Naive thymus-derived CD8-positive, alpha-beta T cell (primary cell): ENCODE measurements around the gene MRPL34. TPM values are rescaled to one million over a fixed set of nuclear protein-coding genes. Genes with fewer than 3 reads are reported as not detected.
A peak's percentile ranks its signal among the peaks of the same experiment; 100 is the strongest.
"Not testable (repeated sequence)": the region's sequence is repeated elsewhere in the genome, so short reads cannot be mapped to it uniquely, and the experiment has no call there.

Source experiments
- ATAC-seq, 2 donors: fragments of 150-1000 bp; cut with Tn5 transposase in 1 of 2; sonication (Bioruptor Pico), chemical (Tn5 transposase) in 1 of 2; 1 replicate in 1 of 2; 2 replicates in 1 of 2; pipeline ENCODE4 v1.10.0; 2021; ENCODE audit warnings: mild to moderate bottlenecking in 2 of 2, moderate library complexity in 2 of 2
- POLR2A ChIA-PET: fragments of 350-600 bp; sonication (Branson Sonifier 250); formaldehyde crosslinking; loops from one replicate; lab custom pipeline; 2021; ENCODE audit warnings: antibody characterized with exemption; lab: Charles Lee
- DNase-seq, 10 donors: peaks; one replicate each; pipeline versions ENCODE4 v3.0.0 to v3.0.0-alpha.2; 2020 to 2022
- H3K27ac Mint-ChIP-seq, 10 donors: one replicate each; pipeline ENCODE4 v1.8.0; 2020 to 2022; ENCODE audit warnings: mild to moderate bottlenecking in 10 of 10, mixed read lengths in 10 of 10, moderate library complexity in 4 of 10, inconsistent platforms in 1 of 10
- H3K27me3 Mint-ChIP-seq, 5 donors: one replicate each; pipeline ENCODE4 v1.8.0; 2021 to 2022; ENCODE audit warnings: mixed read lengths in 5 of 5
- H3K36me3 Mint-ChIP-seq, 3 donors: one replicate each; pipeline ENCODE4 v1.8.0; 2020 to 2022; ENCODE audit warnings: mixed read lengths in 3 of 3, mild to moderate bottlenecking in 2 of 3, inconsistent platforms in 1 of 3
- H3K4me1 Mint-ChIP-seq, 4 donors: one replicate each; pipeline ENCODE4 v1.8.0; 2021 to 2022; ENCODE audit warnings: mixed read lengths in 4 of 4
- H3K4me3 Mint-ChIP-seq, 10 donors: one replicate each; pipeline ENCODE4 v1.8.0; 2020 to 2022; ENCODE audit warnings: mild to moderate bottlenecking in 10 of 10, mixed read lengths in 10 of 10, moderate library complexity in 6 of 10, inconsistent platforms in 1 of 10
- H3K9me3 Mint-ChIP-seq, 9 donors: one replicate each; pipeline ENCODE4 v1.8.0; 2020 to 2022; ENCODE audit warnings: mixed read lengths in 9 of 9, mild to moderate bottlenecking in 3 of 9, inconsistent platforms in 1 of 9, moderate library complexity in 1 of 9
- polyA plus RNA-seq, 3 donors: library from polyadenylated mRNA; unstranded; fragments of 300-500 nt; fragmentation: Illumina TruSeq; gene quantifications; one replicate each; pipeline ENCODE4 v1.2.3, GENCODE V29; 2021
- total RNA-seq, 8 experiments: library from RNA in 2 of 8; stranded (reverse) in 2 of 8; gene quantifications; one replicate each; pipeline ENCODE4 v1.2.3 and lab custom pipeline; 2021 to 2026

The MRPL34 gene
- total and polyA plus RNA-seq, 5 experiments from 2014 or later: 69.3 to 221 (median 216) TPM

GRCh38 chr19:17286752-17287151 is 18.9 kb upstream of the MRPL34 start:
- peaks cover 2 to 8% (median 5%) of the 10 kb centered on the region in 4 donors for H3K4me1 Mint-ChIP-seq
- POLR2A ChIA-PET: no interaction called here
- DNase-seq (no peak), ATAC-seq (no peak)
- peaks cover 0 to 2% (median 1%) of the 10 kb centered on the region in 5 donors for H3K27me3 Mint-ChIP-seq
- H3K27ac Mint-ChIP-seq: peak overlapping the region in 1 of 10 donors; percentile 73
- no peaks in the 10 kb centered on the region for H3K9me3 Mint-ChIP-seq
- no peaks in the 10 kb centered on the region for H3K36me3 Mint-ChIP-seq
- H3K4me3 Mint-ChIP-seq: no peak overlapping the region

GRCh38 chr19:17289489-17289888 is 16.2 kb upstream of the MRPL34 start:
- DNase-seq (peak in 3 of 10 donors; percentile 17 to 54 (median 31)), ATAC-seq (no peak)
- POLR2A ChIA-PET: interaction anchor here (0.6 to 0.7 kb wide), 2 partner anchors 31 to 223 kb away, joined by 3 read pairs; no protein-coding TSS in a partner anchor
- Mint-ChIP-seq H3K9me3 (no peaks in the 10 kb centered on the region), H3K4me1 (peaks cover 0 to 9% (median 5%) of the 10 kb centered on the region in 4 donors), H3K27me3 (peaks cover 0 to 2% (median 1%) of the 10 kb centered on the region in 5 donors), H3K4me3 (no peak overlapping the region), H3K36me3 (no peaks in the 10 kb centered on the region), H3K27ac (no peak overlapping the region)

GRCh38 chr19:17292301-17293074 is 13.2 kb upstream of the MRPL34 start:
- peak overlapping the region; percentile 87 to 94 (median 90) for H3K4me3 Mint-ChIP-seq
- H3K36me3 Mint-ChIP-seq: peaks cover 0 to 8% (median 0%) of the 10 kb centered on the region in 3 donors
- DNase-seq (peak; percentile 69 to 86 (median 79)), ATAC-seq (peak; percentile 95 to 97)
- POLR2A ChIA-PET: interaction anchor here (0.6 to 2.2 kb wide), 13 partner anchors 10 to 512 kb away, joined by 3 to 21 read pairs (median 5); partner anchors contain the start of genes ABHD8, ANKLE1, BABAM1 and BST2
- peak overlapping the region in 9 of 10 donors; percentile 16 to 94 (median 80) for H3K27ac Mint-ChIP-seq
- H3K9me3 Mint-ChIP-seq: no peaks in the 10 kb centered on the region
- peaks cover 0 to 13% (median 6%) of the 10 kb centered on the region in 4 donors for H3K4me1 Mint-ChIP-seq
- H3K27me3 Mint-ChIP-seq: peaks cover 0 to 1% (median under 1%) of the 10 kb centered on the region in 5 donors

- H3K4me3 Mint-ChIP-seq: no peak overlapping the region
- peaks cover 0 to 13% (median 6%) of the 10 kb centered on the region in 4 donors for H3K4me1 Mint-ChIP-seq
- no peak for DNase-seq
- H3K9me3 Mint-ChIP-seq: no peaks in the 10 kb centered on the region
- H3K36me3 Mint-ChIP-seq: peaks cover 0 to 12% (median 4%) of the 10 kb centered on the region in 3 donors
- POLR2A ChIA-PET: interaction anchor here (0.8 to 2.2 kb wide), 7 partner anchors 9 to 219 kb away, joined by 3 to 21 read pairs (median 6); partner anchors contain the start of genes ABHD8, DDA1 and MRPL34
- ATAC-seq: no peak
- no peaks in the 10 kb centered on the region for H3K27me3 Mint-ChIP-seq
- no peak overlapping the region for H3K27ac Mint-ChIP-seq
These were observed 12.1 kb upstream of the MRPL34 start for GRCh38 chr19:17293605-17294004.

- Mint-ChIP-seq H3K9me3 (no peaks in the 10 kb centered on the region), H3K4me3 (peak overlapping the region in 1 of 10 donors; percentile 58), H3K4me1 (peaks cover 0 to 13% (median 6%) of the 10 kb centered on the region in 4 donors), H3K36me3 (peaks cover 0 to 15% (median 8%) of the 10 kb centered on the region in 3 donors), H3K27me3 (no peaks in the 10 kb centered on the region), H3K27ac (no peak overlapping the region)
- POLR2A ChIA-PET: interaction anchor here (1.1 to 2.2 kb wide), 2 partner anchors 11 to 36 kb away, joined by 3 to 6 read pairs; partner anchors contain the start of gene MRPL34
- DNase-seq (peak in 7 of 10 donors; percentile 16 to 70 (median 34)), ATAC-seq (no peak)
These were observed 11.4 kb upstream of the MRPL34 start for GRCh38 chr19:17294051-17294891.

GRCh38 chr19:17295551-17295950 is 10.1 kb upstream of the MRPL34 start:
- H3K9me3 Mint-ChIP-seq, H3K27me3 Mint-ChIP-seq, H3K27ac Mint-ChIP-seq, H3K4me3 Mint-ChIP-seq, ATAC-seq, DNase-seq: not testable (repeated sequence)
- POLR2A ChIA-PET: interaction anchor here (0.7 to 2.2 kb wide), 3 partner anchors 10 to 94 kb away, joined by 3 to 6 read pairs (median 5); partner anchors contain the start of genes DDA1 and MRPL34
- Mint-ChIP-seq H3K4me1 (peaks cover 0 to 14% (median 6%) of the 10 kb centered on the region in 4 donors), H3K36me3 (peaks cover 0 to 19% (median 8%) of the 10 kb centered on the region in 3 donors)

GRCh38 chr19:17296273-17296672 is 9.4 kb upstream of the MRPL34 start:
- Mint-ChIP-seq H3K9me3 (no peaks in the 10 kb centered on the region), H3K4me3 (no peak overlapping the region), H3K4me1 (peaks cover 0 to 18% (median 6%) of the 10 kb centered on the region in 4 donors), H3K27ac (no peak overlapping the region), H3K36me3 (peaks cover 0 to 19% (median 8%) of the 10 kb centered on the region in 3 donors), H3K27me3 (no peaks in the 10 kb centered on the region)
- DNase-seq: no peak
- POLR2A ChIA-PET: interaction anchor here (0.7 kb wide), 1 partner anchor 31 kb away, joined by 5 read pairs; no protein-coding TSS in a partner anchor
- ATAC-seq: no peak

GRCh38 chr19:17296976-17297375 is 8.7 kb upstream of the MRPL34 start:
- Mint-ChIP-seq H3K27me3 (no peaks in the 10 kb centered on the region), H3K4me1 (peaks cover 1 to 21% (median 4%) of the 10 kb centered on the region in 4 donors), H3K27ac (peak overlapping the region in 1 of 10 donors; percentile 35), H3K9me3 (no peaks in the 10 kb centered on the region), H3K36me3 (peaks cover 0 to 19% (median 8%) of the 10 kb centered on the region in 3 donors), H3K4me3 (no peak overlapping the region)
- DNase-seq (no peak), ATAC-seq (no peak)
- POLR2A ChIA-PET: interaction anchor here (0.6 kb wide), 1 partner anchor 24 kb away, joined by 3 read pairs; no protein-coding TSS in a partner anchor

- ATAC-seq (no peak), DNase-seq (no peak)
- Mint-ChIP-seq H3K4me1 (peaks cover 15 to 37% (median 29%) of the 10 kb centered on the region in 4 donors), H3K27ac (no peak overlapping the region), H3K36me3 (peaks cover 0 to 15% (median 8%) of the 10 kb centered on the region in 3 donors), H3K27me3 (no peaks in the 10 kb centered on the region), H3K9me3 (no peaks in the 10 kb centered on the region), H3K4me3 (peak overlapping the region in 2 of 10 donors; percentile 24 to 33)
- POLR2A ChIA-PET: no interaction called here
These were observed 4.6 kb upstream of the MRPL34 start for GRCh38 chr19:17300992-17301619.

- Mint-ChIP-seq H3K27ac (peak overlapping the region in 9 of 10 donors; percentile 15 to 84 (median 50)), H3K36me3 (peaks cover 0 to 10% (median 8%) of the 10 kb centered on the region in 3 donors), H3K27me3 (no peaks in the 10 kb centered on the region), H3K9me3 (no peaks in the 10 kb centered on the region), H3K4me3 (peak overlapping the region; percentile 73 to 85 (median 80)), H3K4me1 (peaks cover 15 to 50% (median 37%) of the 10 kb centered on the region in 4 donors)
- ATAC-seq (peak in 1 of 2 donors; percentile 1), DNase-seq (peak in 6 of 10 donors; percentile 31 to 73 (median 50))
- POLR2A ChIA-PET: interaction anchor here (0.9 to 2.2 kb wide), 9 partner anchors 9 to 557 kb away, joined by 3 to 12 read pairs (median 4); partner anchors contain the start of genes ANKLE1, ANO8 and RPL18A
These were observed 3.1 kb upstream of the MRPL34 start for GRCh38 chr19:17302391-17303166.
